GM12878 (cell line): ENCODE measurements around the gene NANOS2. TPM values are rescaled to one million over a fixed set of nuclear protein-coding genes. Genes with fewer than 3 reads are reported as not detected.

Experiments
- BHLHE40 ChIP-seq, 2 experiments: fragments of 450-650 bp in 1 of 2; IDR thresholded peaks; 2 replicates each; pipeline ENCODE4 v1.6.1; 2011 to 2017; ENCODE audit warnings: low read depth in 2 of 2, borderline replicate concordance in 1 of 2, improper control_type of control experiment in 1 of 2, low read length in 1 of 2, mild to moderate bottlenecking in 1 of 2
- CREM ChIP-seq: IDR thresholded peaks from 2 replicates; pipeline ENCODE4 v1.6.1; 2014; ENCODE audit warnings: antibody characterized with exemption, low read depth
- E2F4 ChIP-seq: IDR thresholded peaks from 2 replicates; pipeline ENCODE4 v1.6.1; 2012; ENCODE audit warnings: low read depth, low read length, improper control_type of control experiment
- EED ChIP-seq: sonication (generic); IDR thresholded peaks from 2 replicates; pipeline ENCODE4 v1.6.1; 2016; ENCODE audit warnings: antibody characterized with exemption, low read depth
- FOS ChIP-seq: IDR thresholded peaks from 3 replicates; pipeline ENCODE4 v1.6.1; 2011; ENCODE audit warnings: borderline replicate concordance; ENCODE audit not compliant: insufficient read length; ENCODE audit errors: extremely low read depth
- FOXK2 ChIP-seq: fragments of 450-650 bp; IDR thresholded peaks from 2 replicates; pipeline ENCODE4 v1.6.1; 2017; ENCODE audit warnings: mild to moderate bottlenecking, moderate library complexity
- GABPA ChIP-seq: IDR thresholded peaks from 2 replicates; pipeline ENCODE4 v1.6.1; 2014; ENCODE audit warnings: antibody characterized with exemption, low read depth, mild to moderate bottlenecking, inconsistent platforms
- HDAC2 ChIP-seq: fragments of 200-600 bp; sonication (generic); IDR thresholded peaks from 2 replicates; pipeline ENCODE4 v1.6.1; 2017
- IKZF1 ChIP-seq: fragments of 450-650 bp; conservative IDR thresholded peaks from 2 replicates; pipeline ENCODE4 v1.6.1; 2017; ENCODE audit warnings: antibody characterized with exemption, mild to moderate bottlenecking
- MXI1 ChIP-seq: fragments of 150-350 bp; IDR thresholded peaks from 2 replicates; pipeline ENCODE4 v1.6.1; 2011; ENCODE audit warnings: low read depth, mild to moderate bottlenecking, inconsistent platforms, low read length, improper control_type of control experiment
- NBN ChIP-seq: fragments of 450-650 bp; IDR thresholded peaks from 2 replicates; pipeline ENCODE4 v1.6.1; 2016
- NFYB ChIP-seq: IDR thresholded peaks from 2 replicates; pipeline ENCODE4 v1.6.1; 2011; ENCODE audit warnings: low read depth, mild to moderate bottlenecking, low read length, improper control_type of control experiment, moderate library complexity; ENCODE audit not compliant: insufficient read depth
- NR2C1 ChIP-seq: fragments of 450-650 bp; IDR thresholded peaks from 2 replicates; pipeline ENCODE4 v1.6.1; 2017; ENCODE audit warnings: antibody characterized with exemption, mild to moderate bottlenecking, moderate library complexity
- POLR2A ChIP-seq: IDR thresholded peaks from 2 replicates; pipeline ENCODE4 v1.6.1; 2011; ENCODE audit warnings: low read depth, mild to moderate bottlenecking, low read length
- PRDM15 ChIP-seq: fragments of 450-650 bp; formaldehyde crosslinking; IDR thresholded peaks from 2 replicates; pipeline ENCODE4 v1.4.0; 2020; ENCODE audit warnings: mild to moderate bottlenecking, moderate library complexity
- RAD51 ChIP-seq: fragments of 450-650 bp; IDR thresholded peaks from 2 replicates; pipeline ENCODE4 v1.6.1; 2016; ENCODE audit warnings: moderate library complexity, mild to moderate bottlenecking, inconsistent platforms
- RUNX3 ChIP-seq: IDR thresholded peaks from 2 replicates; pipeline ENCODE4 v1.6.1; 2012; ENCODE audit warnings: low read length, inconsistent platforms
- SIN3A ChIP-seq: IDR thresholded peaks from 2 replicates; pipeline ENCODE4 v1.6.1; 2012; ENCODE audit warnings: low read depth, low read length, improper control_type of control experiment
- SMAD5 ChIP-seq: IDR thresholded peaks from 2 replicates; pipeline ENCODE4 v1.6.1; 2016; ENCODE audit warnings: antibody characterized with exemption, low read depth
- SREBF1 ChIP-seq: IDR thresholded peaks from 2 replicates; pipeline ENCODE4 v1.6.1; 2012; ENCODE audit warnings: mild to moderate bottlenecking, low read length
- TAF1 ChIP-seq: IDR thresholded peaks from 2 replicates; pipeline ENCODE4 v1.6.1; 2011; ENCODE audit warnings: mild to moderate bottlenecking, low read depth, low read length, borderline replicate concordance
- TARDBP ChIP-seq: IDR thresholded peaks from 2 replicates; pipeline ENCODE4 v1.6.1; 2016; ENCODE audit warnings: borderline replicate concordance
- TBL1XR1 ChIP-seq: IDR thresholded peaks from 2 replicates; pipeline ENCODE4 v1.6.1; 2012; ENCODE audit warnings: low read depth, low read length, improper control_type of control experiment
- USF1 ChIP-seq: IDR thresholded peaks from 2 replicates; pipeline ENCODE4 v1.6.1; 2011; ENCODE audit warnings: borderline replicate concordance, low read depth, mild to moderate bottlenecking, moderate library complexity, mixed read lengths, low read length; ENCODE audit not compliant: insufficient read depth; ENCODE audit errors: extremely low read length
- YY1 ChIP-seq: IDR thresholded peaks from 2 replicates; pipeline ENCODE4 v1.6.1; 2011; ENCODE audit warnings: low read depth, mild to moderate bottlenecking, low read length
- ZNF207 ChIP-seq: fragments of 450-650 bp; IDR thresholded peaks from 2 replicates; pipeline ENCODE4 v1.6.1; 2014; ENCODE audit warnings: antibody characterized with exemption, mild to moderate bottlenecking, borderline replicate concordance
- ZNF622 ChIP-seq: fragments of 450-650 bp; IDR thresholded peaks from 2 replicates; pipeline ENCODE4 v1.6.1; 2017; ENCODE audit warnings: mild to moderate bottlenecking, inconsistent platforms
- polyA plus RNA-seq, 11 experiments: library from polyadenylated mRNA; depleted of rRNA in 4 of 11; unstranded in 6 of 11; stranded (reverse) in 5 of 11; fragments of >200 nt; fragmentation: Nextera tagmentation in 4 of 11; fragmentation: Illumina TruSeq in 1 of 11; extraction: Ambion mirVana in 4 of 11; extraction: Trizol in 1 of 11; gene quantifications; 1 replicate in 1 of 11; 2 replicates in 10 of 11; pipeline versions ENCODE4 v1.2.1 to v1.2.3, GENCODE V29; 2011 to 2016; ENCODE audit warnings: inconsistent platforms in 2 of 11, missing spikeins in 2 of 11, low read depth in 1 of 11
- total RNA-seq, 4 experiments: library from RNA; depleted of rRNA in 3 of 4; stranded (reverse); fragments of >200 nt in 3 of 4; fragmentation: Illumina TruSeq in 1 of 4; extraction: Trizol in 1 of 4; gene quantifications; 2 replicates each; pipeline versions ENCODE4 v1.2.1 to v1.2.3, GENCODE V29; 2013 to 2021
- TF ChIP-seq, protein P1 (sequence below): IDR thresholded peaks from 2 replicates; pipeline ENCODE4 v1.6.1; 2011; ENCODE audit warnings: low read depth, mild to moderate bottlenecking, low read length, moderate library complexity, borderline replicate concordance; ENCODE audit errors: extremely low read depth

NANOS2 gene
- total and polyA plus RNA-seq, 10 of the 15 experiments (the other 5 are each of a cell fraction or from before 2014, with no cell fraction given) = not detected

GRCh38 chr19:45927565-45928261 lies 13.1 kb upstream of the NANOS2 start (continued):
- TF ChIP-seq ZNF622 = no peak
- 0 out of 2 replicates have a peak, but pooled peaks have one; percentile 51 for TF ChIP-seq NBN
- peak; percentile 87 for TF ChIP-seq CREM
- TF ChIP-seq MXI1 = peak; percentile 75
- TF ChIP-seq PRDM15 = no peak
- peak; percentile 56; the same call in 1 of the 2 replicates for TF ChIP-seq SREBF1
- 0 out of 2 replicates have a peak, but pooled peaks have one; percentile 68 for TF ChIP-seq YY1
- TF ChIP-seq, protein P1, sequence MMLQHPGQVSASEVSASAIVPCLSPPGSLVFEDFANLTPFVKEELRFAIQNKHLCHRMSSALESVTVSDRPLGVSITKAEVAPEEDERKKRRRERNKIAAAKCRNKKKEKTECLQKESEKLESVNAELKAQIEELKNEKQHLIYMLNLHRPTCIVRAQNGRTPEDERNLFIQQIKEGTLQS = peak; percentile 73; the same call in 1 of the 2 replicates
- peak; percentile 91 for TF ChIP-seq RAD51
- peak; percentile 44 for TF ChIP-seq FOS
- no peak for TF ChIP-seq EED
- no peak for TF ChIP-seq TBL1XR1
- peak; percentile 13; the same call in 1 of the 2 replicates for TF ChIP-seq TAF1
- peak; percentile 71; the same call in 1 of the 2 replicates for TF ChIP-seq GABPA
- peak; percentile 99 for TF ChIP-seq NFYB
- peak; percentile 71; the same call in 1 of the 2 replicates for TF ChIP-seq TARDBP
- TF ChIP-seq NR2C1 = peak; percentile 92
- TF ChIP-seq ZNF207 = peak; percentile 77
- TF ChIP-seq BHLHE40 (IDR thresholded peaks at IDR 0.05; ENCODE audit: borderline replicate concordance in 1 of 2, low read depth in 2 of 2, low read length in 1 of 2) = peak in 1 of 2 experiments; percentile 33; a peak in 1 of 4 replicates
- TF ChIP-seq POLR2A = peak; percentile 82
- peak; percentile 99 for TF ChIP-seq SIN3A
- TF ChIP-seq FOXK2 = no peak
- no peak for TF ChIP-seq HDAC2
- TF ChIP-seq RUNX3 = peak; percentile 81
- peak; percentile 91 for TF ChIP-seq IKZF1
- no peak for TF ChIP-seq SMAD5
- TF ChIP-seq E2F4 = peak; percentile 100
- TF ChIP-seq USF1 = peak; percentile 89
